Esophagus (tissue), 2 donors: ENCODE data around the gene ADI1. TPM values are rescaled to one million over a fixed set of nuclear protein-coding genes. Genes with fewer than 3 reads are reported as not detected.
A peak's percentile ranks its signal among the peaks of the same experiment; 100 is the strongest.
"Not testable (repeated sequence)": the region's sequence is repeated elsewhere in the genome, so short reads cannot be mapped to it uniquely, and the experiment has no call there.

Experiments
- H3K27ac ChIP-seq, 2 donors: one replicate each; pipeline ENCODE4 v1.5.1; 2013; ENCODE audit warnings: low read depth in 2 of 2, mild to moderate bottlenecking in 2 of 2, inconsistent platforms in 1 of 2, low read length in 1 of 2, moderate library complexity in 1 of 2
- H3K27me3 ChIP-seq, 2 donors: one replicate each; pipeline ENCODE4 v1.6.1; 2013; ENCODE audit warnings: low read length in 2 of 2, control low read depth in 1 of 2, mild to moderate bottlenecking in 1 of 2; ENCODE audit not compliant: insufficient read depth in 2 of 2, control insufficient read depth in 1 of 2
- H3K36me3 ChIP-seq, 2 donors: one replicate each; pipeline ENCODE4 v1.6.1; 2013; ENCODE audit warnings: low read length in 1 of 2; ENCODE audit not compliant: control insufficient read depth in 2 of 2, insufficient read depth in 2 of 2
- H3K4me1 ChIP-seq, 2 donors: one replicate each; pipeline ENCODE4 v1.6.1; 2013; ENCODE audit warnings: low read length in 1 of 2; ENCODE audit not compliant: control insufficient read depth in 2 of 2, insufficient read depth in 2 of 2
- H3K4me3 ChIP-seq, 2 donors: one replicate each; pipeline ENCODE4 v1.5.1; 2013; ENCODE audit warnings: low read length in 2 of 2, mild to moderate bottlenecking in 2 of 2, low read depth in 1 of 2, moderate library complexity in 1 of 2
- H3K9me3 ChIP-seq, 2 donors: one replicate each; pipeline ENCODE4 v1.6.1; 2013; ENCODE audit warnings: mild to moderate bottlenecking in 2 of 2, low read depth in 1 of 2, low read length in 1 of 2, moderate library complexity in 1 of 2; ENCODE audit not compliant: control insufficient read depth in 2 of 2, insufficient read depth in 1 of 2
- WGBS, 2 donors: extraction: QIAGEN DNeasy Blood & Tissue Kit; methylation state at CpG; one replicate each; pipeline ENCODE4 v1.1.7; 2013; 5-methylcytosine and 5-hydroxymethylcytosine counted together
- polyA plus RNA-seq, 2 donors: library from polyadenylated mRNA; stranded (reverse); fragments of 200-250 nt; gene quantifications; one replicate each; pipeline ENCODE4 v1.2.3, GENCODE V29; 2013
- donor health status: healthy with polysubstance abuse.
- donor health status: Bipolar disorder and iron deficiency.

Gene ADI1
- polyA plus RNA-seq, 2 donors = 25.7 to 41.8 TPM

GRCh38 chr2:3454005-3454404, 65.3 kb downstream of the ADI1 start:
- peaks cover 7 to 33% of the 10 kb centered on the region in 2 donors for H3K36me3 ChIP-seq

GRCh38 chr2:3453190-3453999, 65.9 kb downstream of the ADI1 start:
- 71 to 76% methylated on average over 20 of the region's 20 CpGs for WGBS, 2 donors
- H3K27me3 ChIP-seq = no peaks in the 10 kb centered on the region
- H3K9me3 ChIP-seq = peaks cover 0 to 2% of the 10 kb centered on the region in 2 donors
- peaks cover 0 to 8% of the 10 kb centered on the region in 2 donors for H3K4me1 ChIP-seq
- no peak overlapping the region for H3K27ac ChIP-seq
- peaks cover 7 to 32% of the 10 kb centered on the region in 2 donors for H3K36me3 ChIP-seq
- no peak overlapping the region for H3K4me3 ChIP-seq

More at GRCh38 chr2:3454005-3454404, 65.3 kb downstream of the ADI1 start:
- H3K27ac ChIP-seq, H3K4me3 ChIP-seq, H3K4me1 ChIP-seq, H3K9me3 ChIP-seq, H3K27me3 ChIP-seq: not testable (repeated sequence)
- WGBS, 2 donors = 91 to 93% methylated on average over 6 of the region's 6 CpGs

- no peaks in the 10 kb centered on the region for H3K27me3 ChIP-seq
- WGBS, 2 donors = 94% methylated on average over 17 of the region's 17 CpGs
- H3K27ac ChIP-seq = no peak overlapping the region
- no peak overlapping the region for H3K4me3 ChIP-seq
- peaks cover 0 to 7% of the 10 kb centered on the region in 2 donors for H3K9me3 ChIP-seq
- peaks cover 2 to 30% of the 10 kb centered on the region in 2 donors for H3K36me3 ChIP-seq
- H3K4me1 ChIP-seq = no peaks in the 10 kb centered on the region
These were observed 67.2 kb downstream of the ADI1 start for GRCh38 chr2:3451926-3452671.

GRCh38 chr2:3451169-3451568, 68.2 kb downstream of the ADI1 start:
- Histone ChIP-seq H3K4me1 (no peaks in the 10 kb centered on the region), H3K27me3 (no peaks in the 10 kb centered on the region), H3K4me3 (no peak overlapping the region), H3K27ac (no peak overlapping the region), H3K36me3 (peaks cover 2 to 27% of the 10 kb centered on the region in 2 donors), H3K9me3 (peaks cover 0 to 11% of the 10 kb centered on the region in 2 donors)
- 92 to 97% methylated on average over 4 of the region's 4 CpGs for WGBS, 2 donors

GRCh38 chr2:3450385-3451010, 68.8 kb downstream of the ADI1 start:
- peaks cover 2 to 30% of the 10 kb centered on the region in 2 donors for H3K36me3 ChIP-seq
- 73 to 81% methylated on average over 16 of the region's 16 CpGs for WGBS, 2 donors
- H3K9me3 ChIP-seq = peaks cover 0 to 11% of the 10 kb centered on the region in 2 donors
- no peak overlapping the region for H3K4me3 ChIP-seq
- no peaks in the 10 kb centered on the region for H3K4me1 ChIP-seq
- H3K27me3 ChIP-seq = no peaks in the 10 kb centered on the region
- H3K27ac ChIP-seq = no peak overlapping the region

GRCh38 chr2:3449936-3450335, 69.4 kb downstream of the ADI1 start:
- Histone ChIP-seq H3K9me3 (peaks cover 0 to 11% of the 10 kb centered on the region in 2 donors), H3K27ac (no peak overlapping the region), H3K4me3 (no peak overlapping the region), H3K36me3 (peaks cover 2 to 31% of the 10 kb centered on the region in 2 donors), H3K27me3 (no peaks in the 10 kb centered on the region), H3K4me1 (no peaks in the 10 kb centered on the region)
- WGBS, 2 donors = 91 to 95% methylated on average over 11 of the region's 11 CpGs

- Histone ChIP-seq H3K27ac (no peak overlapping the region), H3K9me3 (peaks cover 0 to 11% of the 10 kb centered on the region in 2 donors), H3K4me3 (no peak overlapping the region), H3K27me3 (no peaks in the 10 kb centered on the region), H3K36me3 (peaks cover 3 to 32% of the 10 kb centered on the region in 2 donors), H3K4me1 (no peaks in the 10 kb centered on the region)
- WGBS, 2 donors = 78% methylated on average over 13 of the region's 13 CpGs
These were observed 70.2 kb downstream of the ADI1 start for GRCh38 chr2:3449086-3449485.

GRCh38 chr2:3448441-3448911, 70.9 kb downstream of the ADI1 start:
- H3K4me1 ChIP-seq, H3K27me3 ChIP-seq, H3K4me3 ChIP-seq: not testable (repeated sequence)
- peaks cover 0 to 11% of the 10 kb centered on the region in 2 donors for H3K9me3 ChIP-seq
- peaks cover 9 to 38% of the 10 kb centered on the region in 2 donors for H3K36me3 ChIP-seq
- 75 to 82% methylated on average over 35 of the region's 35 CpGs for WGBS, 2 donors
- peak overlapping the region; percentile 12 to 41 for H3K27ac ChIP-seq

GRCh38 chr2:3447789-3448317, 71.5 kb downstream of the ADI1 start:
- 74 to 76% methylated on average over 9 of the region's 9 CpGs for WGBS, 2 donors
- H3K4me3 ChIP-seq = no peak overlapping the region
- no peak overlapping the region for H3K27ac ChIP-seq
- H3K9me3 ChIP-seq = peaks cover 0 to 11% of the 10 kb centered on the region in 2 donors
- H3K36me3 ChIP-seq = peaks cover 10 to 34% of the 10 kb centered on the region in 2 donors
- no peaks in the 10 kb centered on the region for H3K27me3 ChIP-seq
- H3K4me1 ChIP-seq = no peaks in the 10 kb centered on the region
